HG03558 (cell line): ENCODE measurements around the gene SMIM12.

ENCODE experiments used
- ATAC-seq: cut with Tn5 transposase; IDR thresholded peaks from one replicate; pipeline ENCODE4 v1.9.1; 2021; ENCODE audit warnings: moderate number of reproducible peaks; ENCODE audit not compliant: unreplicated experiment; ENCODE audit errors: extremely low read depth

The SMIM12 gene

DNA sequence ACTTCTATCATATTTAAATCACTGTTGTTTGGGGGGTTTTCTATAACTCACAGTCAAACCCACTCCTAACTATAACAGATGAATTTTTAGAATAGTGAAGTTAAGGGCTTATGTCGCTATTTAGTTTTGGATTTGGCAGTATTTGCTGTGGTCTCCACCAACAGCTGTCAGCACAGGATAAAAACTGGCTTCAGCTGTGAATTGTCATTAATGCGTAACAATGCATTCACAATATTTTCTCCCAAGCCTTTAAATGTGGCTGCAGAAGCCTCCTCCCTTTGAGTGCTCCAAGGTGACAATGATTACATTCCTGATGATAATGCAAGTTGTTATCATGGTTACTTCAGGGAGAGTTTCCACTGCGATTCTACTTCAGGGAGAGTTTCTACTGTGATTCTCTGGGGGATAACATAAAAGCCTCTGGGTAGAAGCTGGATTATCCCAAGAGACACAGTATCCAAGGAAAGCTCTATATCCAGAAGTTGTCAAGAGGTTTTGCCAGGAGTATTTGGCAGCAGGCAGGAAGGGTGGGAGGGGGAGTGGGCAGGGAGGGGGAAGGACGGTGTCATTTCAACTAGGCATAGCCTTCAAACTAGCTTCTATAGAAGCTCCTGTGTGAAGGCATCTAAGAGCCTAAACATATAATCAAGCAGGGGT, 14.9 kb upstream of the SMIM12 start:
- no peak for ATAC-seq

DNA sequence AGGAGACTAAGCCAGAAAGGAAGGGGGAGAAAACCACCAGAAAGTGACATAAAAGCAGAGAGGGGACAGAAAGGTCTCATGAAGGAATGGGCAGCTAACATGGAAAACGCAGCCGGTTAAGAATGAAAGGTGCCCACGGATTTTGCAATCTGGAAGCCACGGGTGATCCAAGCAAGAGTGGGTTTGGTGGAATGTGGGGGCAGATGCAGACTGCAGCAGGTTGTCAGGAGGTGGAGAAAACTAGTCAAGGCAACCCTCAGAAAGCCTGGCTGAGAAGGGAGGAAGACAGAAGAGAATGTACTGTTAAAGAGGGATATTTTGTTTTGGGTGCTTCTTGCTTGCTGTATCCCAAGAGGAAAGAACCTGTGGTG, 12.6 kb upstream of the SMIM12 start:
- ATAC-seq, result no peak

DNA sequence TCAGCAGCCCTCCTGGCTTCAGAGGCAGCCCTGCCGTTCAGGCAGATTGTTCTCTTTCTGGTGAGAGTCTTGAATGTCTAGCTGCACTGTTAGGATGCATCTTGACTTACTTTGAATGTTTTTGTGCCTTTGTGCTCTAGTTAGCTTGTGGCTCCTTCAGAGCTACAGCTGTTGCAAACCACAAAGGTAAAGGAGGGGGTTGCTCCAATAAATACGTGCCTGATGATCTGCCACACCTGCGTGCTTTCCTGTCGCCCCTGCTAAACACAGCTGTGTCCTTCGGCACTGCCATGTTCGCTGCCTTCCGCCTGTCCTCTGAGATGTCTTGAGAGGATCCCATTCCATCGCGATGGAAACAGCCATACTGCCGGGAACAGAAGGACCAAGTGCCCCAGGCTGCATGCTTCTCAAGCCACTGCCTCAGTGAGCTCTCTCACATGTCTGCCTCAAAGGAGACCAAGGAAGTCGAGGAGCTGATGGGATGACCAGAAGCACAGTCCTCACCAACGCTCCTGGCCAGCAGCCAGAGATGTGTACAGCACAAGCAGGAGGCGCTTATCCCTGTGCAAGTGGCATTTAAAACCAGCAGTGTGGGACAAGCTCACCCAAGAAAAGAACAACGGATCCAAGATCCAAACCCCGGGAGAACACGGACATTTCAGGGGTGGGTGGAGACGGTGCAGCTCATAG, 12.0 kb upstream of the SMIM12 start:
- no peak for ATAC-seq

DNA sequence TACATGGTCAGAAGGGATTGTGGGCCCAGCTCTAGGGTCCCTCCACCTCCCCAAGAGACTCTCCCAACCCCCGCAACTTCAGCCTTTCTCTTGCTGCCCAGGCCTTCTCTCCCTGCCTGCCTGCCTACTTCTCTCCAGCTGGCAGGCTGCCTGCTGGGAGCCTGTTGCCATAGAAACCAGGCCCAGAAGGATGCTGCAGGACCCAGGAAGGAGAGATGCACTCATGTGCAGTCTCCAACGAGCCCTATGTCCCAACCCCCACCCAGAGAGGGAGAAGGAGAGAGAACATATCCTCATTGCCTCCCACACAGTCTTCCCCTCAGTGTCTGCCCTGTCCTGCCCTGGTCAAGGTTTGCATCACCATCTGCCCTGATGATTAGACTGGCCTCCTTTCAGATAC, 10.8 kb upstream of the SMIM12 start:
- ATAC-seq, result no peak

DNA sequence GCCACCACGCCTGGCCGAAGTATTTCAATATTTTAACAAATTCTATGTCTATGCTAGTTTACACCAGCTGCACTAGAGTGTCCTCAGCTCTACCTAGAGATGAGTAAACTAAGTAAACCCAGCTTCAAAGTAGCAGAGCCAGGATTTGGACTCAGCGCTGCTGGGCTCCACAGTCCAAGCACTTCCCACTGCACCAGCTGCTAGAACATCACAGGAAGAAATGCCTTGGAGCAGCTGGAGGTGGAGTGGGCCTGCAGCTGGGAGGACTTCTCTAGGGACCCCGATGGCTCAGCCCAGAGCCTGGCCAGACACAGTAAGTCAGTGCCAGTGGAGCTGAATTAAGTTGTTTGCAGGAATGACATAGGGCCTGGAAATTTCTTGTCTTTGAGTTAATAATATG, 10.2 kb upstream of the SMIM12 start:
- no peak for ATAC-seq

DNA sequence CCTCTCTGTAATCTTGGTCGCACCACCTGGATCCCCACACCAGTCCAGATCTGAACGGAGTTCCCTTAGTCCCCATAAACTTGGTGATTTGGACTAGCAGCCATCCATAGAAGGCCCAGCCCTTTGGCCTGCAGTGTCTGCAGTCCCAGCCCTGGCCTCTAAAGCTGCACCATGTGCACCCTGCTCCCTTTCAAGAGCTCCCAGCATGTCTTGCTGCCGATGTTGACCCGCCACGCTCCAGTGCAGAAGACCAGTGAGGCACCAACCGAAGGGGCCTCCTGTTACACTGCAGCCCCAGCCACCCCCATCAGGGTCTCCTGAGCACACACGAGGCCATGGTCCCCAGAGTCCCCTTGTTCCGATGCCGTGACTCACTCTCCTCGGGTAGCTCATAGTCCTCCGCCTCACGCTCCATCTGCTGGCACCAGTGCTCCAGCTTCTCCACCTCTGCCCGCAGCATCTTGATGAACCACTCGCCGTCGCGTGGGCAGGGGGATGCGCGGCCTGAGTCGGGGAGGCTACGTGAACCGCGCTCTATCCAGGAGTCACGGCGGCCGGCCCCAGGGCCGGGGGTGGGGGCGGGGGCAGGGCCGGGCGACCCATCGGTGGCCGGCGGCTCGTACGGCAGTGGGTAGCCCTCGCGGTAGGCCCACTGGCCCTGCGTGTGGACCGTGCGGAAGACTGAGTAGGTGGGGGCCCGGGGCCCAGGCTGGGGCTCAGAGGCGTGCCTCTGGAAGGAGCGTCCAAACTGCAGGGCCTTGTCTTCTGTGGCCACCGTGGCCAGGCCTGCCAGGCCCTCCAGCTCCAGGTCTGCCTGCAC, 8.9 kb upstream of the SMIM12 start:
- ATAC-seq, result no peak

DNA sequence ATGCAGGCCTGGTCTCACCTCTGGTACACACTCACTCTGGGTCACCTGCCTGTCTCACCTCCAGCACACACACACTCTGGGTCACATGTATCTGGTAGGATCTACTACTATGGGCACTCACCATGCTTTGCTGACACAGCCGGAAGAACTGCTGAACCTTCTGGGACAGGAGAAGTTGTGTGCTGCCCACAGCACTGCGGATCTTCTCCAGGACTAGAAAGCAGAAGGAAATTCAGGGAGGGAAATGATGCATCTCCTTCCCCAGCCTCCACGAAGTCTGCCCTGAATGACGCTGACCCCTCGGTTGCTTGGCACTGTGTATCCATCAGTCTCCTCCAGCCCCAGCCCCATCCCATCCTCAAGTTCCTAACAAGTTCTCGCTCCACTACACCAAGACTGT, 7.9 kb upstream of the SMIM12 start:
- no peak for ATAC-seq

DNA sequence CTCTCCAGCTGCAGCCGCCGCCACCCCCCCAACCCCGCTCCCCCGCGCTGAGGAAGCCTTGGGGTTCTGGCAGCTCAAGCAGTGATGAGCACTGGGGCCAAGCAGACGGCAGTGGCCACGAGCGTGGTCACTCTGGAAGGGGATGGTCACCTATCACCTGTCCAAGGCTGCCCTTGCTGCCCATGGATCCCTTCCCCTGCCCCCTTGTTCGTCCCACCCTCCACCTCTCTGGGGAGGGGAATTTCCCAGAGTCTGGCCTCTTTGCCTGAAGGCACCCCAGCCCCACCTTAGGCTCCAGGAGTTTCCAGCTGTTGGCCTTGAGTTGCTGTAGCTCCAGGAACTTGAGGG, 7.2 kb upstream of the SMIM12 start:
- ATAC-seq, result no peak

DNA sequence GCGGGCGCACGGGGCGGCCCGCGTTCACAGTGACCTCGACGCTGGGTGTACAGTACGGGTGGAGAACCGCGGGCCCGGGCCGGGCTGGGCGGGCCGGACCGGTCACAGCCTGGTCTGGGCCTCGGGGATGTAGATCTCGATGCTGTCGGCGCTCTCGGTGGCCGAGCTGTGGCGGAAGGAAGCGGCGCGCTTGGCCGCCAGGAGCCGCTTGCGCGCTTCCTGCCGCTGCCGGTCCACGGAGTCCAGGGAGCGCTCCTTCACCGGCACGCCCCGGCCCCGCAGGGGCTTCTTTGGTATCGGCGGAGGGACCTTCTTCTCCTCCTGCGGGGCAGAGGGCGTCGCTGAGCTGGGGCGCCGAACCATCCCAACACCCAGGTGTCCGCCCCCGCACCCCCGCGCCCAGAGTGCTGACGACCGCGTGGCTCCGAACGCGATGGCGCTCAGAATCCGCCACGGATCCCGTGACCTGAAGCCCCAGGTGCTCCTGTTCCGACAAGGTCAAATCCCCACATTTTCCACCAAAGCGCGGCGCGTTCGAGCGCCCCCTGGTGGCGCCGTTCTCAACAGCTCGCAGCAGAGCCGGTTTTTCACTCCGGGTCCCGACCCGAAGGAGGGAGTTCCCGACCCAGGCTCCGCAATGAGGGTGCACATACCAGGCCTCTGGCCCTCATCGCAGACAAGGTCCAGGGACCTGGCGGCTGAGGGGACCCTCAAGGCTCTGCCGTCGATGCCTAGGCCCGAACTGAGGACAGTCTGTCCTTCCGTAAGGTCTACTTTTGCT, 6.6 kb upstream of the SMIM12 start:
- ATAC-seq, result no peak

DNA sequence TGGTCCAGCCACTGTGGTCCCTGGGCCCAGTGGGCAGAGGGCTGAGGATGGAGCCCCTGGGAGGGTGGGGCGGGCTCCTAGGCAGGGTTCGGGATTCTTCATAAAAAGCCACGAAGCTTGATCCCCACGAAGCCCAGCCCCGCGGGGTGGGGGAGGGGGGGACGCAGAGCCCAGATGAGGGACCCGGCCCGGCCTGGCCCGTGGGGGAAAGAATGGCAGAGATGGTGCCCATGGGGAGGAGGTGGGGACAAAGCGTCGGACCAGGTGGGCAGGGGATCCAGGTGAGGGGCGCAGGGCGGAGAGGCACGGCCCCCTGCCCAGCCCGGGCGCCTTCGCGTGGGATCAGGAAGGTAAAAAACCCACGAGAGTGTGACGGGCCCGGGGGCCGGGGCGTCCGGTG, 6.0 kb upstream of the SMIM12 start:
- no peak for ATAC-seq

DNA sequence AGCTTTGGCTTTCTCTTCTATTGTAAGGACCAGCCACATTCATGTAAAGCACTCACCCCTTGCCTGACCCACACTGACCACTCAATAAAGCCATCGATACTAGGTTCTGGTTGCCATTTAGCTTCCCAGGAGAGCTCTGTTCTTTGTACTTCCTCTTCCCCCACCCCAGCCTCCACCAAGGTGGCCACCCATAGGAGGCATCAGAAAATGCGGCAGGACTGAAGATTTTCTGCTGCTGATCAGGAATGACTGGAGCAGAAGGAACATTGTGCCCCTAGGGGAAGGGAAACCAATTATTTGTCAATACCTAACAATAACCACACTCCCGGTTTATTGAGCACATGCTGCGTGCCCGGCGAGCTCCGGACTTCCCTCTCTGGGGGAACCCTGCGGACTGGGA, 5.2 kb upstream of the SMIM12 start:
- no peak for ATAC-seq

DNA sequence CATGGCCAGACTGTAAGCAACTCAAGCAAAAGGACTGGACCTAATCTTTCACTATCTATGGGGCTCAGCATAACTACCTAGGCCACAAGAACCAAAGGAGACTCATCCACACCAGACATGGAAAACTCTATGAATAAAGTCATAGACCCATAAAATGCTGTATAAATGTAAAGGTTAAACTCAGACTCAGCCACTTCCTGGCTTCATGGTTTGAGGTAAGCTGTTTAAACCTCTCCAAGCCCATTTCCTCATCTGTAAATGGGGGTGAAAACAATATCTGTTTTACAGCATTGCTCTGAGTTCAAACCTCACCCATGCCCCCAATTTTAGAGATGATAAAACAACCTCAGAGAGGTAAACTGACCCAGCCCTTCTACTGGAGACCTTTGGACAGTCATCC, 4.0 kb upstream of the SMIM12 start:
- no peak for ATAC-seq

DNA sequence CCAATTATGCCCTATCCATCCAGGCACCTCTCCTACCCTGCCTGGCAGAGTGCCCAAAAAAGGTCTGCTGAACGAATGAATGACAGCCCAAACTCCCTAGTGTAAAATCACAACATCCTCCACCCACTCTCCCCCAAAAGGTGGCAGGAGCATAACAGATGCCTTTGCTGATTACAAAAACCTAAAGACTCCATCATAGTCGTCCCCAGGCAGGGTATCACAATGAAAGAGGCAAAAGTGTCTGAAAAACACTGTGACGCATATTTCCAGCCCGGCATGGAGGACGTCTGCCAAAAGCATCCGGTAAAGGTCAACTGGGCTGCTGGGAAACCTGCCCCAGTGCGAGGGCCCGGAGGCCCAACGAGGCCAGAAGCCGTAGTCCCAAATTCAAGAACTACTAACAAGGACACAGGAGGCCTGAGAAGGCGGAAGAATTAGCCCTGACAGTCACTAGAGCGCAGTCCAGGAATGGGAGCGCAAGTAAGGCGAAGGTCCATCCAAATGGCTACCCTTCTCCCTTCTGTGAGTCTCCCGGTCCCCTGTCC, 576 bp downstream of the SMIM12 start:
- ATAC-seq, result no peak

DNA sequence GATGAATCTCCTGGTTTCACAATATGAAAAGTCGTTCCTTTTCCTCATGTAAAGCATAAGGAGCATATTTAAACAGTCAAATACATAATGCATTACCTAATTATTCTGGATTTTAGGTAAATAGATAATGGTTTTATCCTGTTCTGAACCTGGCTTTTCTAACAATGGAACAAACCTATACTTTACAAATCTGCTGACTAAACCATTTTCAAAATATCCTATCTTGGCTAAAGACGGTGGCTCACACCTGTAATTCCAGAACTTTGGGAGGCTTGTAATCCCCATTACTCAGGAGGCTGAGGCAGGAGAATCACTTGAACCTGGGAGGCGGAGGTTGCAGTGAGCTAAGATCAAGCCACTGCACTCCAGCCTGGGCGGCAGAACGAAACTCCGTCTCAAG, 2.9 kb downstream of the SMIM12 start:
- ATAC-seq, result no peak

DNA sequence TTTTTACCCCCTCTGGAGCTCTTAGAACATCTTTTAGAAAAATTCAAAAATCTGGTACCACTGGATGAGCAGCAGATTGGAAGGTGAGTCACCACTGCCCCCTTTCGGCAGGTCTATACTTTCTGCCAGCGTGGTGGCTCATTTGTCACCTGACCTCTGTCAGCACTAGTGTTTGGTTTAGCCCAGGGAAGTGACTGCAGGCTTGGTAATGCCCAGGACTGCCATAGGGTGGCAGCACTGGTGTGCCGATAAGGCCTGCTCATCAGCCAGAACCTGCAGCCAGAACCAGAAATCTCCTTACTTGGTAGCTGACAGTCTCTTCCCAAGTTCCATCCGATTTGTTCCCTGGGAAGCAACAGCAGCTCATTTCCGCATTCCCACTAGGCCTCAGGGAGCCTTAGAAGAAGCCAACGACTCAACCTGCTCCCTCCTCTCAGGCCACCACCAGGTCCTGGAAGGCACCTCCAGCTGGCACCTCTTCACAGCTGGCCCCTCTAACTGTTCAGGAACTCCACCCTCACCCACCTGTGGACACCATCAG, 6.8 kb downstream of the SMIM12 start:
- no peak for ATAC-seq

DNA sequence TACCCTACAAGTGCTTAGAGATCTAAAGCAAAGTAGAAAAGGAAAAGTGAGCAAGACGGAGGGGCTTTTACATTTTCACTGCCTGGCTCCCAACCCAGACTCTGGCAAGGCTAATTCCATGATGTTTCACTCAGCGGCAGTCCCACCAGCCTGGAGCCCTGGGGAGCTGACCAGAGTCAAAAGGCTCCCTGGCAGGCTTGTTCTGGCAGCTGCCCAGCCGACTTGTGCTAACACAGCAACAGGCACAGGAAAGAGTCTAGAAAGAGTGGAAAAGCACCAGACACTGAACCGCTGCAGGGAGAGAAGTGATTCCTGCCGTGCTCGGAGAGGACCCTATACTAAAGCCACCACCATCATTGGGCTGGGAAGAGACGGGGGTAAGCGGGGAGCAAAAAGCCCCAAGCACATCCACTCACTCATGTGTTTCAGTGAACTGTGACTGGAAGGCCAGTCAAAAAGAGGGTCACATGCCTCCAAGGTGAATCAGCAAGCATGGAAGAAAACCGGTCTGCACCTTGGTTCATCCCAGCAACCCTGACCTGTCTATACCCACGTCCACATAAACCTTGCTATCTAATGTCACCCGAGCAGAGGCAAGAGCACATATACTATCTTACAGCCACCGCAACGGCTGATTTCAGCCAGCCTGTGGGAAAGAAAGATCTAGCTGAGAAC, 8.0 kb downstream of the SMIM12 start:
- no peak for ATAC-seq

DNA sequence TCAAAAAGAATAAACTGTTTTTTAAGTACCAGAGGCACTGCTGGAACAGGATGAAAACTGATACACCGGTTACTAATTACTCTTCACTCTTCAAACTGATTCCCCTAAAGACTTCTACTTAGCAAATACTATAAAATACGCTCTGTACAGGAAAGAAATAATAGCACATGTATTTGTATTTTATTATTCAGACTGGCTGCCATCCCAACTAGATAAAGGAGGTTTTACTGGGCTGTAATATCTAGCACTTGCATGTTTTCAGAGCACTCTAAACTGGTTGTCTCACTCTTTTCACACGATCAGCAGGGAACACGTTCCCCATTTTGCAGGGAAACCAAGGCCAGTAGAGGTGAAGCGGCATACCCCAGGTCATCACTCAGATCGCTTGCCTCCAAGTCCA, 9.2 kb downstream of the SMIM12 start:
- ATAC-seq, result no peak

DNA sequence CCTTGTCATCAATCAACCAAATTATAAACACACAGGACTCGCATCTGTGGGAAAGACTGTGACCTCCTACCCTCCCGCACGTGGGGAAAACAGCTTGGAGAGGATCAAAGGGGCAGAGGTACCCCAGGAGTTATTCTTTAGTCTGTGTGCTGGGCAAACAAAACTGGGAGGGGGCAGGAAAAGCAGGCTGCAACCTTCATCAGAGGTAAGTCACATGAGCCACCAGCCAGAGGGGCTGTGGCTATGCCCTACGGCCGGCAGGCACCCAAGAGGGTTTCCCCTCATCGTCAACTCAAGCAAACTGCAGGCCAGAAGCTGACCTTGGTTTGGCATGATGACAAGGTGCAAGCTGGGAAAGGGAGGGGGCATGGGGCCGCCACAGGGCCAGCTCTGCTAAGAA, 12.5 kb downstream of the SMIM12 start:
- ATAC-seq, result no peak

DNA sequence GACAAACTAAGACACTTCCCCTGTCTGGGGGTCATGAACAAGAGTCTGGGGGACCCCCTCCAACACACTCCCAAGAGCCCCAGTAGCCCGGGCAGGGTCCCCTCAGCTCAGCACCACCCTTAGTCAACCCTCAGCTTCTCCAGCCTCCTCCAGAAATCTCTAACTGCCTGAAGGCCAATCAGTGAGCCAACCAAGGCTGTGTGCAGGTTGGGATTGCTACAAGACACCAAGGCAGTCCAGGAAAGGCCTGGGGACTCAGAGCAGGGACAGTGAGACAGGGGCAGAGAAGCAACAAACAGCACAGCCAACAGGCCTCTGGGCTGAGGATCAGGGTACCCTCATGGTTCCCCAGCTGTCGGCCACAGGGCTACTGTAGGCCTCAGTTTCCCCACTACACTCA, 13.3 kb downstream of the SMIM12 start:
- ATAC-seq, result no peak
